ENCODE results near the gene EFCAB6. TPM values are rescaled to one million over a fixed set of nuclear protein-coding genes. Genes with fewer than 3 reads are reported as not detected.

EFCAB6 gene
- total RNA-seq, 1 donor: 0.52 TPM

DNA sequence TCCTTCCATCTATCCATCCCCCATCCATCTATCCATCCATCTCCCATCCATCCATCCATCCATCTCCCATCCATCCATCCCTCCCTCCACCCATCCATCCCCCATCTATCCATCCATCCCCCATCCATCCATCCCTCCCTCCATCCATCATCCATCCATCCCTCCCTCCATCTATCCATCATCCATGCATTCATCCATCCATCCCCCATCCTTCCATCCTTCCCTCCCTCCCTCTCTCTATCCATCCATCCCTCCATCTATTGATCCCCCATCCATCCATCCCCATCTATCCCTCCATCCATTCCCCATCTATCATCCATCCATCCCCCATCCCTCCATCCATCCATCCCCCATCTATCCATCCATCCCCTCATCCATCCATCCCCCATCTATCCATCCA lies 303.6 kb downstream of the EFCAB6 start:
- Histone ChIP-seq H3K9me3 (ENCODE audit: low read depth, low read length) (no peaks in the 10 kb centered on the region), H3K4me1 (ENCODE audit: insufficient read depth, low read length) (no peaks in the 10 kb centered on the region), H3K4me3 (ENCODE audit: low read length) (no peak overlapping the region), H3K27me3 (ENCODE audit: insufficient read depth, low read length) (no peaks in the 10 kb centered on the region)

DNA sequence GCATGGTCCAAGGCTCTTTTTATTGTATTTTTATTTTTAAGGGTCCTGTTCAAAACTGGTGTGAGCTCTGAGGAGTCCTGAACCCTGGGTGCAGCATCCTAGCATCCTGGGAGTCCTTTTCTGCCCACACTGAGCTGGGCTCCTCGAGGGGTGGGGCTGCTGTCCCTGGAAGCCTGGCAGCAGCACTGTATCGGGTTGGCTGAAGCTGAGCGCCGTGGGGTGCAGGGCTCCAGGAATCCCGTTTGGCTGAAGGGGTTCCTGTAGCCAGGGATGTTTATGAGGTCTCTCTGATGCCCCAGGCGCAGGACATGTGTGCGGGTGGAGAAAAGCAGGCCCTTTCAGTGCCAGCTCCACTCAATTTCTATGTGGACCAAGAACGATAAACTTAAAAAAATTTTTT lies 304.9 kb downstream of the EFCAB6 start:
- Histone ChIP-seq H3K27me3 (ENCODE audit: insufficient read depth, low read length) (no peaks in the 10 kb centered on the region), H3K9me3 (ENCODE audit: low read depth, low read length) (no peaks in the 10 kb centered on the region), H3K4me1 (ENCODE audit: insufficient read depth, low read length) (no peaks in the 10 kb centered on the region), H3K4me3 (ENCODE audit: low read length) (no peak overlapping the region)

DNA sequence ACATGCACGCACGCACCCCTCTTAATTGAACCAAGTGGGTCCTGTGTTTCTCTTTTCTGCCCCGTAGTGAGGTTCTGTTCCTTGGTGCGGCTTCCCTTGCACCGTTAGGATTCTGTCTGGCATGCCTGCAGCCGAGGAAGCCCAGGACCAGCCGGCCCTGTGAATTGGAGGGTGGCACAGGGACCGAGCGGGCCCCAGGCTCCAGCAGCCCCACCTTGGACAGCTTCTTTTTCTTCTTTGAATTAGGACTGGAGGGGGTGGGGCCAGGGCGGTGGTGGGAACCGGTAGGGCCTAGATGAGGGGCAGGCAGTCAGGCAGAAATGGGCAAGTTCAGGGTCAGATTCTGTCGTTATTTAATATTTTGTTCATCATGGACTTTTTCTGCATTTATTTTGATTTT lies 305.6 kb downstream of the EFCAB6 start:
- H3K9me3 ChIP-seq (ENCODE audit: low read depth, low read length): no peaks in the 10 kb centered on the region
- no peak overlapping the region for H3K4me3 ChIP-seq (ENCODE audit: low read length)
- H3K27me3 ChIP-seq (ENCODE audit: insufficient read depth, low read length): no peaks in the 10 kb centered on the region
- no peaks in the 10 kb centered on the region for H3K4me1 ChIP-seq (ENCODE audit: insufficient read depth, low read length)

DNA sequence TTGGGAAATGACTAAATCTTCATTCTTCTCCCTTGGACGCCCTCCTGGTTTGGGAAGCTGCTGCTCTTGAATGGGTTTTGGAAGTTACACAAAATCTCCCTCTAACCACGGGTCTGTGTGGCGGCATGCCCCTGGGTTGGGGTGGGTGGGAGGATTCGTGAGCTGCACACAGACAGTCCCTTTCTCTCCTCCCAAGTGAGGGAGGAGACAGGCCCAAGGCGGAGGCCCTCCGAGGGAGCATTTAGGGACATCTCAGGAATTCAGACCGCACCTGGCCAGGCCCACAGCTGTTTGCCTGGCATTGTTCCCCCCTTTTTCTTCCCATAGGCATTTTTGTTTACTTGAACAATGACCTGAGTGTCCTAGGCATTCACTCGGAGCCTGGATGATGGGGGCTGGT lies 306.2 kb downstream of the EFCAB6 start:
- Histone ChIP-seq H3K9me3 (ENCODE audit: low read depth, low read length) (no peaks in the 10 kb centered on the region), H3K4me3 (ENCODE audit: low read length) (no peak overlapping the region), H3K27me3 (ENCODE audit: insufficient read depth, low read length) (no peaks in the 10 kb centered on the region), H3K4me1 (ENCODE audit: insufficient read depth, low read length) (no peaks in the 10 kb centered on the region)

DNA sequence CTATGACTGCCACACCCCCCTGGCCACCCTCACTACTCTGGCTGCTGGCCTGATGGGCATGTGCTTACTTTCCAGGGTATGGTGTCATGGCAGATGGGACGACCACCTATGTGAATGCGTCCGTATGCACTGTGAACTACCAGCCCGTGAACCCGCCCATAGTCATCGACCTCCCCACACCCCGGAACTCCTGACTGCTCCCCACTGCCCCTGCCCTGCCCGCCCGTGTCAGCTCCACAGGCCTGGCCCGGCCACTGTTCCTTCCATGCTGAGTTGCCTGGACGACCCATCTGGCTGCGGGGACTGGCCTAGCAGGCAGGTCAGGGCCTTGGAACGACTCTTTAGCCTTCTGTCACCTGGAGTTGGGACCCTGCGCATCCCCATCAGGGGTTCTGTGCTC lies 306.7 kb downstream of the EFCAB6 start:
- Histone ChIP-seq H3K9me3 (ENCODE audit: low read depth, low read length) (no peaks in the 10 kb centered on the region), H3K4me3 (ENCODE audit: low read length) (no peak overlapping the region), H3K27me3 (ENCODE audit: insufficient read depth, low read length) (no peaks in the 10 kb centered on the region), H3K4me1 (ENCODE audit: insufficient read depth, low read length) (no peaks in the 10 kb centered on the region)

DNA sequence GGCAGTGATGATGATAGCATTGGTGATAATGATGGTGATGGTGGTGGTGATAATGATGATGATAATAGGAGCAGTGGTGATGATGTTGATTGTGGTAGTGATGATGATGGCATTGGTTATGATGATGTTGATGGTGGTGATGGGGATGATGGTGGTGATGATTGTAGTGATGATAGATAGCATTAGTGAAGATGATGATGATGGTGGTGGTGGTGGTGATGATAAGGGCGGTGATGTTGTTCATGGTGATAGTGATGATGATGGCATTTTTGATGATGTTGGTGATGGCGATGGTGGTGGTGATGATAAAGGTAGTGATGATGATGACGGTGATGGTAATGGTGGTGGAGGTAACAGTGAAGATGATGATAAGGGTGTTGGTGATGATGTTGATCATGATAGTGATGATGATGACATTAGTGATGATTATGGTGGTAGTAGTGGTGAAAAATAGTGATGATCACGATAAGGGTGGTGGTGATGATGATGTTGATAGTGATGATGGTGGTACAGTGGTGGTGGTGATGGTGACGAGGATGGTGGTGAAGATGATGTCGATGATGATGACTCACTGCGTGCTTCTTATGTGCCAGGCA lies 307.3 kb downstream of the EFCAB6 start:
- H3K27me3 ChIP-seq (ENCODE audit: insufficient read depth, low read length): no peaks in the 10 kb centered on the region
- no peak overlapping the region for H3K4me3 ChIP-seq (ENCODE audit: low read length)
- no peaks in the 10 kb centered on the region for H3K4me1 ChIP-seq (ENCODE audit: insufficient read depth, low read length)
- H3K9me3 ChIP-seq (ENCODE audit: low read depth, low read length): no peaks in the 10 kb centered on the region

DNA sequence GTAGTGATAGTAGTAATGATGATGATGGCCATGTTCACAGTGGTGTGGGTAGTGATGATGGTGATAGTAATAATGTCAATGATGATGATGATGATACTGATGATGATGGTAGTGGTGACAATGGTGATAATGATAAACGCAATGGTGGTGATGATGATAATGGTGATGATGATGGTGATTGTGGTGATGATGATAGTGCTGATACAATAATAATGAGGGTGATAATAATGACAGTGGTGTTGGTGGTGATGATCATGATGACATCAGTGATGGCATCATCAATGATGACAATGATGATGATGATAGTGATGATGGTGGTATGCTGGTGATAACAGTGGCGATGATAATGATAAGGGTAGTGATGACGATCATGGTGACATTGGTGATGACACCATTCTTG lies 308.0 kb downstream of the EFCAB6 start:
- no peaks in the 10 kb centered on the region for H3K27me3 ChIP-seq (ENCODE audit: insufficient read depth, low read length)

DNA sequence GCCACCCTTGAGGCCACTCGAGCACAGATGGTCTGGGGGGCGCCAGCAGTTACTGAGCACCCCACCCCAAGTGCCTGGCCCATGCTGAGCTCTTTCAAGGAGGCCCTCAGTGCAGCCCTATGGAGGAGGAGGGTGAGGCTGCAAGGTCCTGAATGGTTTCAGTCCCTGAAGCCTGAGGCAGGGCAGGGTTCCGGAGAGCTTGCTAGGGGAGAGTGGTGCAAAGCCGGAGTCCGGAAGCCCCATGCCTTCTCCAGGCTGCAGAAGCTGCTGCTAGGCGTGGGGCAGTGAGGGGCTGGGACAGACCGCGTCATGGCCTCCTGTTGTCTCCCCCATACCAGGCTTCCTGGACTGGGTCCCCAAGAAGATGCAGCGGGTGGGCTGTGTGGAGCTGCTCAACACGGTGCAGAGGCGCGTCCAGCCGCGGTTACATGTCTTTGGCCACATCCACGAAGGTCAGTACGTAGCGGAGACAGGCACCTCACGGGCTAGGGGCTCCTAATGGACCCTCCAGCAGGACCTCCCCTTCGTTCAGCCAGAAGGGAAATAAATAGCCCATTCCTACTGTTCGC lies 309.7 kb downstream of the EFCAB6 start:
- Histone ChIP-seq H3K9me3 (ENCODE audit: low read depth, low read length) (no peaks in the 10 kb centered on the region), H3K4me3 (ENCODE audit: low read length) (no peak overlapping the region), H3K27me3 (ENCODE audit: insufficient read depth, low read length) (no peaks in the 10 kb centered on the region), H3K4me1 (ENCODE audit: insufficient read depth, low read length) (no peaks in the 10 kb centered on the region)

More for the DNA sequence above, 308.0 kb downstream of the EFCAB6 start:
- Histone ChIP-seq H3K4me1 (ENCODE audit: insufficient read depth, low read length) (no peaks in the 10 kb centered on the region), H3K9me3 (ENCODE audit: low read depth, low read length) (no peaks in the 10 kb centered on the region), H3K4me3 (ENCODE audit: low read length) (no peak overlapping the region)

DNA sequence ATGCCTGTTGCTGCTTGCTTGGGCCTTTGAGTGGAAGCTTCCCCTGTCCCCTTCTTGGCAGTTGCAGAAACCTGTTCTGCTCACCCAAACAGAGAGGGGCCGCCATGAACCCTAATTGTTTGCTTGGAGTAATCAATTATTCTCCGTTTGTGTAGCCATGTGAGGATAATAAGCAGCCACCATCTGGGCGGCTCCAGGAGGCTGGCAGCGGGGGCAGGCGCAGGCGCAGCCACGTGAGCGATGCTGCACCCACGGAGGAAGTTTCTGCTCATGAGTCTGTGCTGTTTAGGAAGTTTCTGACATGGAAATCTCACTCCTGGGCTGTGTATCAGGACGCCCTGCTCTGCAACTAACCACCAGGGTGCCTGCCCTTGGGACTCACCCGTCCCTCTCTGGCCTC lies 310.2 kb downstream of the EFCAB6 start:
- no peaks in the 10 kb centered on the region for H3K9me3 ChIP-seq (ENCODE audit: low read depth, low read length)
- no peaks in the 10 kb centered on the region for H3K4me1 ChIP-seq (ENCODE audit: insufficient read depth, low read length)
- H3K27me3 ChIP-seq (ENCODE audit: insufficient read depth, low read length): no peaks in the 10 kb centered on the region
- no peak overlapping the region for H3K4me3 ChIP-seq (ENCODE audit: low read length)

DNA sequence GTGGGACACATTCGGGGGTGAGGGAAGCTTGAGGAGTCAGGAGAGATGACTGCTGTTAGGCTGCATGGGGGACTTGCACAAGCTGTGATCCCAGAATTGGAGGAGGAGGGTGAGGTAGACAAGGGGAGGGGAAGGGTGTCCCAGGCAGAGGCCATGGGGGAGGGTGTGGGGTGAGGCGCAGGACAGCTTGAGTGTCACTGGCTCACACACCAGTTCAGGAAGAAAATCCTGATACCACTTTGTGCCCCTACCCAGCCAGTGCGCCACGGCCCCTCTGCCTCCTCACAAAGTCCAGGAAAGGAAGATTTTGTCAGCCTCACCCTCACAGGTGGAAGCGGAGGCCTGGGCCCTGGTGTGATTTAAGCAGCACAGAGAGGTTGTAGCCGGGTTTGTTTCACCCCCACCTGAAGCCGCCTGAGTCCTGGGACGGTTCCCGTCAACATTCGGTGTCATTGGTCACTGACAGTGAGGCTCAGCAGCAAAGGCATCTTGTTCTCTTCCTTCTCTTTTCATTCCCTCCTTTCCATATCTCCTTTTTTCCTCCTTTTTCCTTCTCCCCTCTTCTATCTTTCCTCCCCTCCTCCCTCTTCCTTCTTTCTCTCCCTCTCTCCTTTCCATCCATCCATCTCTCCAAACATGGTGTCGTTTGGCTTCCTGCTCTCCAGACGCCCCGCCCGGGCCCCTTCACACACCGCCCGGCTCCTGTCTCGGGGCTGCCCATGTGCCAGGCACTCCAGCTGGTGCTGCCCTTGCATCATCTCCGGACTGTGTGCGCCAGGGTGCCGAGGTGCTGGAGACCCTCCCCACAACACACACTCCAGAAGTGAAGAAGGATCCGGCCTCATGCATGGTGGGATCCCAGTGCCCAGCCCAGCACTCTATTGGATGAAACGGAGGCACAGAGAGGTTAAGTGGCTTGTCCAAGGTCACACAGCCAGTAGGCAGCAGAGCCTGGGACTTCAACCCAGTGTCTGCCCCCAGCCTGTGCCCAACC lies 311.0 kb downstream of the EFCAB6 start:
- Histone ChIP-seq H3K4me1 (ENCODE audit: insufficient read depth, low read length) (no peaks in the 10 kb centered on the region), H3K4me3 (ENCODE audit: low read length) (no peak overlapping the region), H3K9me3 (ENCODE audit: low read depth, low read length) (no peaks in the 10 kb centered on the region), H3K27me3 (ENCODE audit: insufficient read depth, low read length) (no peaks in the 10 kb centered on the region)

DNA sequence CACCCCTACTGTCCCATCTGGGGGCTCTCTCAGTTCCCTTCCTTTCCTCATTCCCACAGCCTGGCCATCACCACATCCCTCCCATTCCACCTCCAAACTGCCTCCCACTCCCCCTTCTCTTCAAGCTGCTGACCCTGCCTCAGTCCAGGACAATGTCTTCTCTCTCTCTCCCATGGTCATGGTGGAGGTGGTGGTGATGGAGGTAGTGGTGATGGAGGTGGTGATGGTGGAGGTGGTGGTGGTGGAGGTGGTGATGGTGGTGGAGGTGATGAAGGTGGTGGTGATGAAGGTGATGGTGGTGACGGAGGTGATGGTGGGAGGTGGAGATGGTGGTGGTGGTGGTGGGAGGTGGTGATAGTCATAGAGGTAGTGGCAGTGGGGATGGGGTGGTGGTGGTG lies 313.2 kb downstream of the EFCAB6 start:
- Histone ChIP-seq H3K4me1 (ENCODE audit: insufficient read depth, low read length) (no peaks in the 10 kb centered on the region), H3K27me3 (ENCODE audit: insufficient read depth, low read length) (no peaks in the 10 kb centered on the region), H3K4me3 (ENCODE audit: low read length) (no peak overlapping the region), H3K9me3 (ENCODE audit: low read depth, low read length) (no peaks in the 10 kb centered on the region)

DNA sequence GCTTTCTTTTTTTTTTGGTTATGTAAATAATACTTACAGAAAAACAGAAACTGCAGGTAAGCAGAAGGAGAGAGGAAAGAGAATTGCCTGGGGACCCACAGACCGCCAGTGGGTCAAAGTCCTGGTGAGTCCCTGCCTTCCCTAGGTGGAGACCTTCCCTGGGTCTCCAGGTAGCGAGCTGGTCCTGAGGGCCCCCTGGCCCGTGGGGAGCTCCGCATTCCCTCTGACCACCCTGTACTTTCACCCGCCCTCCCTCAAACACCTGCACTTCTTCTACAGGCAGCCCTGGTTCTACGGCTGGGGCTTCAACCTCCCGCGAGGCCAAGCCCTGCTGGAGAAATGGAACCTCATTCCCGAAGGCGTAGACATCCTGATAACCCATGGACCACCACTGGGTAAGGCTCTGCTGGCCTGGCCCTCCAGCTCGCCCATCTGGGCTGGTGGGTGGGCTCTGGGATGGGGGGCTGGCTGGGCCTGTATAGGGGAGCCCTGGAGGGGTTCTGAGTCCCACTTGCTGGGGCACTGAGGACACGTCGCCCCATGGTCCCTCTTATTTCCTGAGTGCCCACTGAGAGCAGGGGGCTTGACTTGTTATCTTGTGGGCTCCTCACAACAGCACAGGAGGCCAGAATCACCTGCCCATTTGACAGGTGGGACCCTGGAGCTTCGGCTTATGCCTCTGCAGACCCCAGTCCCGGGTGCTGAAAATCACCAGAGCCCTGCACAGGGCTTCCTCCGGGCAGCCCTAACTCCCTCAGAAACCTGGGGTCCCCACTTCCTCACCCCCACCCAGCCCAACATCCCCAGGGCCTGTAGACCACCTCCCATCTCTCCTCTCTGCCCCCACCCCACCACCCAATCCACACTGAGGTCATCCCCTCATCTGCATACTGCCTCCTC lies 313.9 kb downstream of the EFCAB6 start:
- no peaks in the 10 kb centered on the region for H3K9me3 ChIP-seq (ENCODE audit: low read depth, low read length)
- H3K4me3 ChIP-seq (ENCODE audit: low read length): no peak overlapping the region
- no peaks in the 10 kb centered on the region for H3K27me3 ChIP-seq (ENCODE audit: insufficient read depth, low read length)
- H3K4me1 ChIP-seq (ENCODE audit: insufficient read depth, low read length): no peaks in the 10 kb centered on the region

DNA sequence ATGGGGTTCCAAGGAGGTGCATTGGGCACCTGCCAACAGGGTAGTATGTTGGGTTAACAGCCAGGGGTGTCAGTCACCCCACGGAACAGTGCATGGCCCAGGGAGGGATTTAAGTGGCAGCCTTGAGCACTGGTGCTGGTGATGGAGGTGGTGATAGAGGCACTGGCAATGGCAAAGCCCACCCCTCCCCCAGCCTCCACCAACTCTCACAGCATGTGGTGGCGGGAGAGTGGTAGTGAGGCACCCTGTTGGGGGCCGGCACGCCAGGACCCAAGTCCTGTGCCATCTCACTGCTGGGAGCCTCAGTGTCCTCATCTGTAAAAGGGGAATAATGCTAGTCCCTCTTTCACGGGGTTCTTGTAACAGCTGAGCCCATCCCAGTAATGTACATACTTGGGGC lies 318.8 kb downstream of the EFCAB6 start:
- Histone ChIP-seq H3K9me3 (ENCODE audit: low read depth, low read length) (no peaks in the 10 kb centered on the region), H3K4me1 (ENCODE audit: insufficient read depth, low read length) (no peaks in the 10 kb centered on the region), H3K4me3 (ENCODE audit: low read length) (no peak overlapping the region)

DNA sequence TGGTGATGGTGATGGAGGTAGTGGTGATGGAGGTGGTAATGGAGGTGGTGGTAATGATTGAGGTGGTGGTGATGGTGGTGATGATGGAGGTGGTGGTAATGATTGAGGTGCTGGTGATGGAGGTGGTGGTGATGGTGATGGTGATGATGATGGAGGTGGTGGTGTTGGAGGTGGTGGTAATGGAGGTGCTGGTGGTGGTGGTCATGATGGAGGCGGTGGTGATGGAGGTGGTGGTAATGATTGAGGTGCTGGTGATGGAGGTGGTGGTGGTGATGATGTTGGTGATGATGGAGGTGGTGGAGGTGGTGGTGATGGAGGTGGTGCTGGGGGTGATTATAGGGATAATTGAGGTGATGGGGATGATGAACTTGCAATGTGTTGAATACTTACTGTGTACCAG lies 320.4 kb downstream of the EFCAB6 start:
- no peaks in the 10 kb centered on the region for H3K9me3 ChIP-seq (ENCODE audit: low read depth, low read length)
- H3K27me3 ChIP-seq (ENCODE audit: insufficient read depth, low read length): no peaks in the 10 kb centered on the region
- H3K4me3 ChIP-seq (ENCODE audit: low read length): no peak overlapping the region
- no peaks in the 10 kb centered on the region for H3K4me1 ChIP-seq (ENCODE audit: insufficient read depth, low read length)

More for the DNA sequence above, 318.8 kb downstream of the EFCAB6 start:
- no peaks in the 10 kb centered on the region for H3K27me3 ChIP-seq (ENCODE audit: insufficient read depth, low read length)

DNA sequence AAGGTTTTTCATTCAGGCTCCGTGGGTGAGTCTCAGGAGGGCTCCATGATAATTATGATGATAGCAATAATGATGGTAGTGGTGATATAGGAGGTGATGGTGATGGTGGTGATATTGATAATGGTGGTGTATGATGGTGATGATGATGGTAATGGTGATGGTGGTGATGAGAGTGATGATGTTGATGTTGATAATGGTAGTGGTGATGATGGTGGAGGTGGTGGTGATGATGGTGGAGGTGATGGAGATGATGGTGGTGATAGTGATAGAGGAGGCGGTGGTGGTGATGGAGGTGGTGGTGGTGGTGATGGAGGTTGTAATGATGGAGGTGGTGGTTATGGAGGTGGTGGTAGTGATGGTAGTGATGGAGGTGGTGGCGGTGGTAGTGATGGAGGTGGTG lies 320.9 kb downstream of the EFCAB6 start:
- no peaks in the 10 kb centered on the region for H3K4me1 ChIP-seq (ENCODE audit: insufficient read depth, low read length)
- H3K9me3 ChIP-seq (ENCODE audit: low read depth, low read length): no peaks in the 10 kb centered on the region
- no peak overlapping the region for H3K4me3 ChIP-seq (ENCODE audit: low read length)
- no peaks in the 10 kb centered on the region for H3K27me3 ChIP-seq (ENCODE audit: insufficient read depth, low read length)
